ENCODE results near the gene CCT7. TPM values are rescaled to one million over a fixed set of nuclear protein-coding genes. Genes with fewer than 3 reads are reported as not detected.

The CCT7 gene
- total and polyA plus RNA-seq, 12 donors = 120 to 581 (median 294) TPM

- peak in 6 of 7 donors; percentile 46 to 62 (median 56) for DNase-seq
- Histone ChIP-seq H3K4me3 (peak overlapping the region in 1 of 4 donors; percentile 19), H3K27me3 (peaks cover 47% of the 10 kb centered on the region)
Observed at GRCh38 chr2:73291093-73291460, 57.0 kb downstream of the CCT7 start.

GRCh38 chr2:73291461-73292315 lies 57.6 kb downstream of the CCT7 start:
- DNase-seq = no peak
- no peak for TF ChIP-seq POLR2A (IDR thresholded peaks at IDR 0.05)
- Histone ChIP-seq H3K9me3 (replicated peaks in 1 of 3) (no peaks in the 10 kb centered on the region), H3K4me3 (peak overlapping the region in 1 of 4 donors; percentile 19), H3K36me3 (replicated peaks in 1 of 2) (no peaks in the 10 kb centered on the region), H3K27ac (no peak overlapping the region), H3K4me1 (replicated peaks in 1 of 2) (peaks cover 8 to 28% of the 10 kb centered on the region in 2 donors), H3K27me3 (peaks cover 49% of the 10 kb centered on the region)
- WGBS, 4 donors = 1 to 2% (median 1%) methylated on average over 10 to 82 of the region's 82 CpGs
- intact Hi-C loops (cut with DNase I) = no loop called here

More at GRCh38 chr2:73291093-73291460, 57.0 kb downstream of the CCT7 start:
- Histone ChIP-seq H3K9me3 (replicated peaks in 1 of 3) (no peaks in the 10 kb centered on the region), H3K27ac (no peak overlapping the region), H3K36me3 (replicated peaks in 1 of 2) (no peaks in the 10 kb centered on the region), H3K4me1 (replicated peaks in 1 of 2) (peaks cover 8 to 28% of the 10 kb centered on the region in 2 donors)
- TF ChIP-seq CTCF (IDR thresholded peaks at IDR 0.05) (no peak), POLR2A (IDR thresholded peaks at IDR 0.05) (no peak)
- intact Hi-C loops (cut with DNase I) = no loop called here
- WGBS, 4 donors = 4 to 6% (median 4%) methylated on average over 18 to 34 of the region's 34 CpGs

DNA sequence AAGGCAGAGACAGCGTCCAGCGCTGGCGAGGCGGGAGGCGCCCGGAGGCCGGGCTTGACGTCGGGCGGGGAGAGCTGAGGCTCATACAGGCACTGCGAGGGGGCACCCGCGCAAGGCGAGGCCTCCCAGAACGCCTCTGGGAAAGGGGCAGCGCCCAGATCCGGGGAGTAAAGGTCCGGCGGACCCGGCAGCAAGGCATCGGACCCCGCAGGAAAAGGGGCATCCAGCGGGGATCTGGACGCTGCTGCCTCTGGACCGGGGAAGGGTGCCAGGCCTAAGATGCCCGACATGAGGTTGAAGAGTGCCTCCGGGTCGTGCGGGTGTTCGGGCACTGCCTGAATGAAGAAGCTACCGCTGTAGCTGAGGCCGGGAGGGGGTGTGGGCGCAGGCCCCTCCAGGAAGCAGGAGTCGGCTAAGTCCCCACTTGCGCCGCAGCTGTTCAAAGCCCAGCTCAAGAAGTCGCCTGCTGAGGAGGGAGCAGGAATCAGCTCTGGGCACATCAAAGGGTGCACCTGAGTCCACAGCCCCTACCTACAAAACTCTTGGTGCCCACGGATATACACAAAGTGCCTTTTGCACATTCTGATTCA lies 58.3 kb downstream of the CCT7 start:
- DNase-seq = no peak
- no peaks in the 10 kb centered on the region for H3K36me3 ChIP-seq (replicated peaks in 1 of 2)
- WGBS, 4 donors = 5 to 13% (median 5%) methylated on average over 7 to 38 of the region's 38 CpGs
- peaks cover 49% of the 10 kb centered on the region for H3K27me3 ChIP-seq
- TF ChIP-seq POLR2A (IDR thresholded peaks at IDR 0.05) (no peak), CTCF (IDR thresholded peaks at IDR 0.05) (no peak)
- intact Hi-C loops (cut with DNase I) = no loop called here
- no peak overlapping the region for H3K27ac ChIP-seq
- H3K9me3 ChIP-seq (replicated peaks in 1 of 3) = no peaks in the 10 kb centered on the region
- no peak overlapping the region for H3K4me3 ChIP-seq
- H3K4me1 ChIP-seq (replicated peaks in 1 of 2) = peaks cover 8 to 28% of the 10 kb centered on the region in 2 donors

DNA sequence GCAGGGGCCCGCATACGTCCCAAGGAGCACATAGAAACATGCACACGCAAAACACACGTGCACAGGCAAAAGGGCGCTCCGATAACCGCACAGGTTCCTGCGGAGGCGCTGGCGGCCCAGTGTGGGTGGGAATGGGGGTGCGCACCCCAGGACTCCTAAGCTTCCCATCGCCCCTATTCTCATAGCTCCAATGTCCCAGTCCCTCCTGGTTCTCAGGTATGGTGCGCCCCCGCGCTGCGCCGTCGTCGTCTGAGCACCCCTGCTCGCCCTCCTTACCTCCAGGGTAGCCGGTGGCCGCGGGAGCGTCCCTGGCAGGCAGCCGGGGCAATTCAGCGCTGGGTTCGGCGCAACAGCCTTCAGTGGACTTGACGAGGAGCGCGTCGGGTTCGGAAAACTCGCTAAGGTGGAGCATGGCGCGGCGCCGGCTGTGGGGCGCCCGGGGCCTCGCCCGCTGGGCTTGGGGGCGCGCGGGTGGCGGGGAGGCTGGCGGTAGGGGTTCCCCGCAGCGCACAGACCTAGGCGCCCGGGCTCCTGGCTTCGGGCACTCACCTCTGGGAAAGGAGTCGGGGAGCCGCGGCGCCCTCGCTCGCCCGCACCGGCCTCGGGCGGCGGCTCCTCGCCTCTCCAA lies 58.9 kb downstream of the CCT7 start:
- no peaks in the 10 kb centered on the region for H3K36me3 ChIP-seq (replicated peaks in 1 of 2)
- H3K4me3 ChIP-seq = peak overlapping the region in 2 of 4 donors; percentile 19 to 57
- WGBS, 4 donors = 2 to 7% (median 4%) methylated on average over 15 to 64 of the region's 64 CpGs
- no peak for DNase-seq
- intact Hi-C loops (cut with DNase I) = no loop called here
- no peak for TF ChIP-seq POLR2A (IDR thresholded peaks at IDR 0.05)
- no peak for TF ChIP-seq CTCF (IDR thresholded peaks at IDR 0.05)
- H3K9me3 ChIP-seq (replicated peaks in 1 of 3) = no peaks in the 10 kb centered on the region
- H3K27ac ChIP-seq = no peak overlapping the region
- H3K4me1 ChIP-seq (replicated peaks in 1 of 2) = peaks cover 8 to 28% of the 10 kb centered on the region in 2 donors
- H3K27me3 ChIP-seq = peaks cover 49% of the 10 kb centered on the region

Measured in adrenal gland (tissue), 12 donors.